Thoracic aorta (tissue), 2 donors: ENCODE data around the gene SAMD9. TPM values are rescaled to one million over a fixed set of nuclear protein-coding genes. Genes with fewer than 3 reads are reported as not detected.

ENCODE experiments used
- ATAC-seq: fragments of 150-250 bp; one replicate; pipeline ENCODE4 v1.8.0; 2017; ENCODE audit warnings: low read depth; ENCODE audit not compliant: insufficient number of reproducible peaks, low FRiP score
- DNase-seq: peaks from one replicate; pipeline ENCODE4 v3.0.0-alpha.2; 2020; ENCODE audit warnings: low spot score
- H3K27ac ChIP-seq, 2 donors: fragments of 200-600 bp; sonication (generic); 1 replicate in 1 of 2; 2 replicates in 1 of 2; pipeline ENCODE4 v1.5.1; 2016; ENCODE audit warnings: mild to moderate bottlenecking in 2 of 2, moderate library complexity in 2 of 2
- H3K27me3 ChIP-seq: fragments of 200-600 bp; sonication (generic); replicated peaks from 2 replicates; pipeline ENCODE4 v1.6.0; 2016; ENCODE audit warnings: mild to moderate bottlenecking; ENCODE audit not compliant: insufficient read depth
- H3K36me3 ChIP-seq: fragments of 200-600 bp; sonication (generic); one replicate; pipeline ENCODE4 v1.5.1; 2016
- H3K4me1 ChIP-seq, 2 donors: fragments of 200-600 bp; sonication (generic); 1 replicate in 1 of 2; 2 replicates in 1 of 2; pipeline versions ENCODE4 v1.5.1 to v1.6.0; 2016; ENCODE audit warnings: low read depth in 2 of 2, mild to moderate bottlenecking in 1 of 2; ENCODE audit not compliant: control insufficient read depth in 1 of 2
- H3K4me3 ChIP-seq: fragments of 200-600 bp; sonication (generic); 2 replicates; pipeline ENCODE4 v1.5.1; 2016; ENCODE audit warnings: mild to moderate bottlenecking
- H3K9me3 ChIP-seq: fragments of 200-600 bp; sonication (generic); 2 replicates; pipeline ENCODE4 v1.5.1; 2016
- total RNA-seq, 2 donors: library from RNA; depleted of rRNA; stranded (reverse); fragments of >200 nt; gene quantifications; one replicate each; pipeline versions ENCODE4 v1.1.0 to v1.2.3, GENCODE V29; 2016
- TF ChIP-seq, protein P1 (sequence below): fragments of 200-600 bp; sonication (generic); IDR thresholded peaks from one replicate; pipeline ENCODE4 v1.5.1; 2019; ENCODE audit warnings: antibody characterized with exemption

Gene SAMD9
- 10 to 100 TPM; 10.2 TPM for total RNA-seq

DNA sequence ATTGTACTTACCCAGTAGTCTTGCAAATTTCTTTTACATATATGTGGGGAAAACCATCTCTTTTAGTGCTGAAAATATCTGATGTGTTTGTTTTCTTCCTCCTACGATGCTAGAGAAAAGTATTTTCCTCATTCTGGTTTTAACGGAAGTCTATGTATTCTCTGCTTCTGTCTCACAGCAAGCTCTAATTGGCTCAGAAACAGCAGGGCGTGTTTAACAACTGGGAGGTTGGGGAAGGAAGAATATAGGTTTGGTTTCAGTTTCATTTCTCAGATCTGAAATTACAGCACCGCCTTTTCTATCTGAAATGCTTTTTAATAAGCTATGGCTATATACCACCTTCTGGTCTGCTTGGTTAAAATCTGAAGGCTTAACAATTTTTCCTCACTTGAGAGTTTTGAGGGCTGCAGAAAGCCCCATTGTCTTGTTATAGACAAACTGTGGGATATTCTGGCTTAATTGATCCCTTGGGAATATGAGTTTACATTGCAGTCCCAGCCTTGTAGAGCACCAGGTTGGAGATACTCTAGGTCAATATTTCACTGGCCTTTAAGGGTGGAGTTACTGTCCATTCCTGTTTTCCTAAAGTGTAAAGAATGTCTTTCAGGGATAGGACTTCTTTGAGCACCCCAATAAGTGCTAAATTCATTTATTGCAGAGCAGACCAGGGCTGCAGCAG lies at the start of gene SAMD9:
Gene SAMD9, minus strand, starts transcription at position 128 of the 679 bp plus-strand sequence. CDS start 11,882 bp downstream, outside the sequence.
- H3K9me3 ChIP-seq, result no peaks in the 10 kb centered on the region
- H3K4me3 ChIP-seq, result peak within 1 kb of the TSS; percentile 73
- H3K27me3 ChIP-seq, result no peaks in the 10 kb centered on the region
- H3K4me1 ChIP-seq, result peaks cover 10 to 38% of the 10 kb centered on the region in 2 donors
- H3K27ac ChIP-seq, result peak within 1 kb of the TSS; percentile 21 to 40
- no peaks in the 10 kb centered on the region for H3K36me3 ChIP-seq
- peak; percentile 15 for DNase-seq
- ATAC-seq, result peak; percentile 71
- TF ChIP-seq, protein P1, sequence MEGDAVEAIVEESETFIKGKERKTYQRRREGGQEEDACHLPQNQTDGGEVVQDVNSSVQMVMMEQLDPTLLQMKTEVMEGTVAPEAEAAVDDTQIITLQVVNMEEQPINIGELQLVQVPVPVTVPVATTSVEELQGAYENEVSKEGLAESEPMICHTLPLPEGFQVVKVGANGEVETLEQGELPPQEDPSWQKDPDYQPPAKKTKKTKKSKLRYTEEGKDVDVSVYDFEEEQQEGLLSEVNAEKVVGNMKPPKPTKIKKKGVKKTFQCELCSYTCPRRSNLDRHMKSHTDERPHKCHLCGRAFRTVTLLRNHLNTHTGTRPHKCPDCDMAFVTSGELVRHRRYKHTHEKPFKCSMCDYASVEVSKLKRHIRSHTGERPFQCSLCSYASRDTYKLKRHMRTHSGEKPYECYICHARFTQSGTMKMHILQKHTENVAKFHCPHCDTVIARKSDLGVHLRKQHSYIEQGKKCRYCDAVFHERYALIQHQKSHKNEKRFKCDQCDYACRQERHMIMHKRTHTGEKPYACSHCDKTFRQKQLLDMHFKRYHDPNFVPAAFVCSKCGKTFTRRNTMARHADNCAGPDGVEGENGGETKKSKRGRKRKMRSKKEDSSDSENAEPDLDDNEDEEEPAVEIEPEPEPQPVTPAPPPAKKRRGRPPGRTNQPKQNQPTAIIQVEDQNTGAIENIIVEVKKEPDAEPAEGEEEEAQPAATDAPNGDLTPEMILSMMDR, result no peak

DNA sequence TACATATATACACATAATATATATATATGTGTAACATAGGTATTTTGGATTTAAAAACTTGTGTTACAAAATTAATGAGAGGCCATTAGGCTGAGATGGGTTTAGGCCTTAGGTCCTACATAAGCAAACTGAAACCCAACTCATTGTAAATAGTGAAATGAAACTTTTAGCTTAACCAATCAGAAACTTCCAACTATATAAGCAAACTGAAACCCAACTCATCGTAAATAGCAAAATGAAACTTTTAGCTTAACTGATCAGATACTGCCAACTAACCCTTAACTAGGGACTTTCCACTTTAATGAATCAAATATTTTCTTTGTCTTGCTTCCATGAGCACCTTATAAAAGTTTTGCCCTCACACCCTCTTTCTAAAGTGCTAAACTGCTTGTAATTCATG lies 47.7 kb upstream of the SAMD9 start:
- TF ChIP-seq, protein P1, result no peak
- ATAC-seq (no peak), DNase-seq (no peak)
- no peak overlapping the region for H3K27ac ChIP-seq
- no peaks in the 10 kb centered on the region for H3K4me1 ChIP-seq
- H3K36me3 ChIP-seq, result no peaks in the 10 kb centered on the region
- no peak overlapping the region for H3K4me3 ChIP-seq
- no peaks in the 10 kb centered on the region for H3K27me3 ChIP-seq
- H3K9me3 ChIP-seq, result no peaks in the 10 kb centered on the region

DNA sequence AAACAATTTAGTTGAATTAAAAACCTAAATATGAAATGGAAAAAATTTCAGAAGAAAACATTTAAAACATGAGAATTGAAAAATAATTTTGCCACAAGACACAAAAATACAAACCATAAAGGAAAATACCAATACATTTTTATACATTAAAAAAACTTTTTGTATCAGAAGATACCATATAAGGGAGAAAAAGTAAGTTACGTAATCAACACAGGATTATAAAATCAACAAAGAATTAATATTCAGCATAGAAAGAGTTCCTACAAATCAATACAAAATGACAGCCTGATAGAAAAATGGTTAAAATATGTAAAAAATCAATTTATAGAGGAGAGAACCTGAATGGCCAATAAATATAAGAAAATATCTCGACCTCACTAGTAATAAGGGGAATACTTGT lies 47.0 kb upstream of the SAMD9 start:
- Histone ChIP-seq H3K4me1 (no peaks in the 10 kb centered on the region), H3K27ac (no peak overlapping the region), H3K27me3 (no peaks in the 10 kb centered on the region), H3K9me3 (no peaks in the 10 kb centered on the region), H3K4me3 (no peak overlapping the region), H3K36me3 (no peaks in the 10 kb centered on the region)
- TF ChIP-seq, protein P1, result no peak
- DNase-seq (no peak), ATAC-seq (no peak)

DNA sequence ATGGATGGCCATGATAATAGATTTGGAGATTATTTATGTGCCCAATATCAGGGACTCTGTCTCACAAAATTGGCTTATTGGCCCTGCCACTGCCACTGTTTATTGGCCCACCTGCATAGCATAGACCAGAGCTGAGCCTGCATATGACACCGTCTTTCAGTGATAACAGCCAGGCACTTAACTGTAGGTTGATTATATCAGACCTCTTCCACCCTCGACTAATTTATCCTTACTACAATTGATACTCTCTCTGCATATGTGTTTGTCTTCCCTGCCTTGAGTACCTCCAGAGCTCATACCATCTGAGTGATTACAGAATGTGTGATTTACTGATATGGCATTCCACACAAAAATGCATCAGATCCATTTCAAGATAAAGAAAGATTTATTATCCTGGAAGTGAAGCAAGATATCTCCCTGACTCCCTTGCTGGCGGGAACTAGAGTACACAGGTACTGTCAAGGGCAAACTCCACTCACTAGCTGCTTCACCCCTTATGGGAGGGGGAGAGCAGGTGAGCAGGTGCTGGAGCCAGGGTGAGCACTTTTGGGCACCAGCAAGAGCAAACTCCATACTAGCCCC lies 43.5 kb upstream of the SAMD9 start:
- DNase-seq (no peak), ATAC-seq (no peak)
- no peaks in the 10 kb centered on the region for H3K36me3 ChIP-seq
- no peaks in the 10 kb centered on the region for H3K4me1 ChIP-seq
- H3K4me3 ChIP-seq, result no peak overlapping the region
- H3K9me3 ChIP-seq, result no peaks in the 10 kb centered on the region
- H3K27ac ChIP-seq, result no peak overlapping the region
- TF ChIP-seq, protein P1, result no peak
- no peaks in the 10 kb centered on the region for H3K27me3 ChIP-seq

DNA sequence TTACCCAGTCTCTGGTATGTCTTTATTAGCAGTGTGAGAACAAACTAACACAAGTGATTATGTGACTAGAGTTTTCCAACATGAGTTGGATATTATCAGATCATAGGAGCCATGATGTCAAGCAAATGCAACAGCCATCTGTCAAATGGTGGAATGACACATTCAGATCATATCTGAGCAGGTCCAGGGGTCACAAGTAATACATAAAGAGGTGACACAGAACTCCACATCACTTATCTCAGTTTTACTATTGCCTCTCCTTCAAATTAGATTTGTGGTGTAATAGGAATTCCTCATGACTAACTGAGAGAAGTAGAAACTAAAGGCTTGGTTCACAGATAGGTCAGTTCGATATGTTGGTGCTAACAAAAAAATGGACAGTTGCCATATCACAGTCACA lies 42.6 kb upstream of the SAMD9 start:
- ATAC-seq, result no peak

More for the DNA sequence above, 42.6 kb upstream of the SAMD9 start:
- TF ChIP-seq, protein P1, result no peak
- no peak for DNase-seq
- Histone ChIP-seq H3K4me1 (no peaks in the 10 kb centered on the region), H3K27ac (no peak overlapping the region), H3K9me3 (no peaks in the 10 kb centered on the region), H3K27me3 (no peaks in the 10 kb centered on the region), H3K4me3 (no peak overlapping the region), H3K36me3 (no peaks in the 10 kb centered on the region)
